Cardiac muscle cell (in vitro differentiated cells and primary cell): ENCODE measurements around the gene SLC22A15. TPM values are rescaled to one million over a fixed set of nuclear protein-coding genes. Genes with fewer than 3 reads are reported as not detected.
A peak's percentile ranks its signal among the peaks of the same experiment; 100 is the strongest.
"Not testable (repeated sequence)": the region's sequence is repeated elsewhere in the genome, so short reads cannot be mapped to it uniquely, and the experiment has no call there.

Experiments
- DNase-seq, 2 donors: peaks; one replicate each; pipeline versions ENCODE4 v3.0.0 to v3.0.0-alpha.2; 2010 to 2017; ENCODE audit warnings: low read depth in 1 of 2, low spot score in 1 of 2
- H3K27ac ChIP-seq: fragments of 200-600 bp; sonication (generic); 2 replicates; pipeline ENCODE4 v1.5.1; 2016
- H3K27me3 ChIP-seq: fragments of 200-600 bp; sonication (generic); 2 replicates; pipeline ENCODE4 v1.6.0; 2016; ENCODE audit warnings: control low read depth
- H3K36me3 ChIP-seq: fragments of 200-600 bp; sonication (generic); 2 replicates; pipeline ENCODE4 v1.5.1; 2016; ENCODE audit warnings: control low read depth
- H3K4me1 ChIP-seq: fragments of 200-600 bp; sonication (generic); 2 replicates; pipeline ENCODE4 v1.8.1; 2017; ENCODE audit warnings: low read depth, mild to moderate bottlenecking, mixed run types
- H3K4me3 ChIP-seq: fragments of 200-600 bp; sonication (generic); 2 replicates; pipeline ENCODE4 v1.5.1; 2016; ENCODE audit warnings: mild to moderate bottlenecking
- H3K9me3 ChIP-seq: fragments of 200-600 bp; sonication (generic); 2 replicates; pipeline ENCODE4 v1.5.1; 2017; ENCODE audit warnings: low read depth, mild to moderate bottlenecking, control low read depth
- CTCF ChIP-seq: IDR thresholded peaks from 2 replicates; pipeline ENCODE4 v1.5.1; 2012; ENCODE audit warnings: low read depth, mild to moderate bottlenecking, low read length
- polyA plus RNA-seq: library from polyadenylated mRNA; unstranded; fragments of >200 nt; fragmentation: Nextera tagmentation; extraction: Ambion mirVana; gene quantifications from 2 replicates; pipeline ENCODE4 v1.2.1, GENCODE V29; 2016
- total RNA-seq: library from RNA; depleted of rRNA; stranded (reverse); fragments of >200 nt; gene quantifications from 2 replicates; pipeline ENCODE4 v1.2.3, GENCODE V29; 2016

The SLC22A15 gene
- total and polyA plus RNA-seq, 2 experiments from 2014 or later: 2.4 to 2.7 TPM

GRCh38 chr1:115955228-115955627 is 21.1 kb upstream of the SLC22A15 start:
- H3K27ac ChIP-seq: no peak overlapping the region
- H3K9me3 ChIP-seq: no peaks in the 10 kb centered on the region
- DNase-seq: no peak
- TF ChIP-seq CTCF: no peak
- no peaks in the 10 kb centered on the region for H3K36me3 ChIP-seq
- H3K4me3 ChIP-seq: no peak overlapping the region
- no peaks in the 10 kb centered on the region for H3K4me1 ChIP-seq
- H3K27me3 ChIP-seq: no peaks in the 10 kb centered on the region

- Histone ChIP-seq H3K4me1 (no peaks in the 10 kb centered on the region), H3K36me3 (no peaks in the 10 kb centered on the region), H3K9me3 (no peaks in the 10 kb centered on the region), H3K4me3 (no peak overlapping the region), H3K27me3 (no peaks in the 10 kb centered on the region), H3K27ac (no peak overlapping the region)
- no peak for TF ChIP-seq CTCF
- DNase-seq: no peak
These were observed 17.4 kb upstream of the SLC22A15 start for GRCh38 chr1:115958866-115959265.

- H3K27me3 ChIP-seq: no peaks in the 10 kb centered on the region
- no peaks in the 10 kb centered on the region for H3K36me3 ChIP-seq
- H3K9me3 ChIP-seq: no peaks in the 10 kb centered on the region
- no peak for TF ChIP-seq CTCF
- H3K4me3 ChIP-seq: no peak overlapping the region
- no peak overlapping the region for H3K27ac ChIP-seq
- no peaks in the 10 kb centered on the region for H3K4me1 ChIP-seq
- peak; percentile 34 to 73 for DNase-seq
These were observed 6.8 kb upstream of the SLC22A15 start for GRCh38 chr1:115969509-115969908.

GRCh38 chr1:115971778-115972177 is 4.5 kb upstream of the SLC22A15 start:
- not testable (repeated sequence) for H3K4me3 ChIP-seq, H3K4me1 ChIP-seq, H3K27me3 ChIP-seq, H3K36me3 ChIP-seq, H3K27ac ChIP-seq, H3K9me3 ChIP-seq, DNase-seq

- H3K4me1 ChIP-seq: no peaks in the 10 kb centered on the region
- H3K4me3 ChIP-seq: no peak overlapping the region
- no peaks in the 10 kb centered on the region for H3K27me3 ChIP-seq
- no peaks in the 10 kb centered on the region for H3K36me3 ChIP-seq
- TF ChIP-seq CTCF: no peak
- H3K9me3 ChIP-seq: no peaks in the 10 kb centered on the region
- no peak for DNase-seq
- no peak overlapping the region for H3K27ac ChIP-seq
These were observed 3.2 kb upstream of the SLC22A15 start for GRCh38 chr1:115973154-115973553.

GRCh38 chr1:115975569-115976061 is 698 bp upstream of the SLC22A15 start:
- Histone ChIP-seq H3K9me3 (no peaks in the 10 kb centered on the region), H3K27me3 (no peaks in the 10 kb centered on the region), H3K4me3 (peak overlapping the region; percentile 48), H3K36me3 (no peaks in the 10 kb centered on the region), H3K4me1 (no peaks in the 10 kb centered on the region), H3K27ac (no peak overlapping the region)
- no peak for TF ChIP-seq CTCF
- DNase-seq: no peak
